Hepatocyte (in vitro differentiated cells): ENCODE measurements around the gene RNFT2.

Experiments used
- CTCF ChIP-seq: fragments of 200-600 bp; sonication (generic); IDR thresholded peaks from 2 replicates; pipeline ENCODE4 v1.5.1; 2016; ENCODE audit warnings: antibody characterized with exemption, mild to moderate bottlenecking; ENCODE audit not compliant: poor library complexity
- EZH2 ChIP-seq: fragments of 200-600 bp; sonication (generic); IDR thresholded peaks from 2 replicates; pipeline ENCODE4 v1.6.1; 2016; ENCODE audit warnings: antibody characterized with exemption, mild to moderate bottlenecking, borderline replicate concordance

DNA sequence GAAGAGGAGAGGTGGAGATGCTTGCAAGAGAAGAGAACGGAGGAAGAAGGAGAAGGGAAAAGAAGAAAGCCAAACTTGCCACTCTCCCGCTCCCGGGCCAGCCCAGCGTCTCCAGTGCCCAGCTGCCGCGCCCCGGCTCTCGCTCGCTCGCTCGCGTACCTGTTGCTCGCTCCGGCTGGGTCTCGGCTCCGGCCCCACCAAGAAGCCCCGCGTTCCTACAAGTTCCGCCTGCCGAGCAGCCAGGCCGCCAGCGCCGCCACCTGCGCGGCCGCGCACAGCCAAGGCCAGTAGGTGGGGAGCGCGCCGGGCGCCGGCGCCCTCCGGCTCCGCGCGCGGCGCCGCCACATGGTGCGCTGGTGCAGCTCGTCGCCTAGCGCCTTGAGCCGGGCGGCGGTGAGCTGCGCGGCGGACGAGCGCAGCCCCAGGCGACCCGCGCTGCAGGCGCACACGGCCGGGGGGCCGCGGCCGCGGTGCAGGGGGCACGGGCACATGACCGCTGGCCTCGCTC lies 142.8 kb downstream of the RNFT2 start:
- TF ChIP-seq CTCF (no peak), EZH2 (no peak)
